Neural crest cell (in vitro differentiated cells): Measurements from ENCODE around the gene ZMIZ1. TPM values are rescaled to one million over a fixed set of nuclear protein-coding genes. Genes with fewer than 3 reads are reported as not detected.

Source experiments
- DNase-seq: peaks from one replicate; pipeline ENCODE4 v3.0.0; 2021; ENCODE audit warnings: low read depth, mixed read lengths, low spot score
- H3K27ac Mint-ChIP-seq: one replicate; pipeline ENCODE4 v1.8.0; 2021; ENCODE audit warnings: mild to moderate bottlenecking, mixed read lengths; ENCODE audit not compliant: unreplicated experiment
- H3K27me3 Mint-ChIP-seq: 2 replicates; pipeline ENCODE4 v1.8.0; 2021; ENCODE audit warnings: low read depth, mild to moderate bottlenecking, mixed read lengths
- H3K36me3 Mint-ChIP-seq: 2 replicates; pipeline ENCODE4 v1.8.0; 2021; ENCODE audit warnings: low read depth, mild to moderate bottlenecking, mixed read lengths
- H3K4me1 Mint-ChIP-seq: 2 replicates; pipeline ENCODE4 v1.8.0; 2021; ENCODE audit warnings: mixed read lengths
- H3K4me3 Mint-ChIP-seq: one replicate; pipeline ENCODE4 v1.8.0; 2021; ENCODE audit warnings: mild to moderate bottlenecking, mixed read lengths
- H3K9me3 Mint-ChIP-seq: 2 replicates; pipeline ENCODE4 v1.8.0; 2021; ENCODE audit warnings: mixed read lengths
- CTCF ChIP-seq: fragments of 200-600 bp; sonication (generic); conservative IDR thresholded peaks from 2 replicates; pipeline ENCODE4 v1.5.0; 2021; ENCODE audit warnings: antibody characterized with exemption, mild to moderate bottlenecking
- total RNA-seq: library from RNA; stranded (reverse); gene quantifications from 2 replicates; pipeline ENCODE4 v1.2.1, GENCODE V29; 2021

ZMIZ1 gene
- total RNA-seq, 1 donor from 2014 or later = 92.0 TPM

GRCh38 chr10:79105150-79105739 lies 36.5 kb downstream of the ZMIZ1 start:
- Mint-ChIP-seq H3K4me1 (peaks cover 64% of the 10 kb centered on the region), H3K27ac (peak overlapping the region; percentile 19), H3K27me3 (no peaks in the 10 kb centered on the region), H3K36me3 (no peaks in the 10 kb centered on the region), H3K4me3 (no peak overlapping the region), H3K9me3 (no peaks in the 10 kb centered on the region)
- no peak for TF ChIP-seq CTCF
- DNase-seq = no peak

- H3K9me3 Mint-ChIP-seq = no peaks in the 10 kb centered on the region
- no peak for DNase-seq
- H3K27me3 Mint-ChIP-seq = no peaks in the 10 kb centered on the region
- H3K36me3 Mint-ChIP-seq = no peaks in the 10 kb centered on the region
- no peak overlapping the region for H3K4me3 Mint-ChIP-seq
- no peak overlapping the region for H3K27ac Mint-ChIP-seq
- H3K4me1 Mint-ChIP-seq = peaks cover 58% of the 10 kb centered on the region
- no peak for TF ChIP-seq CTCF
Observed at GRCh38 chr10:79105818-79106217, 37.1 kb downstream of the ZMIZ1 start.

- TF ChIP-seq CTCF = no peak
- Mint-ChIP-seq H3K4me3 (no peak overlapping the region), H3K4me1 (peaks cover 52% of the 10 kb centered on the region), H3K36me3 (no peaks in the 10 kb centered on the region), H3K9me3 (no peaks in the 10 kb centered on the region), H3K27me3 (no peaks in the 10 kb centered on the region), H3K27ac (peak overlapping the region; percentile 19)
- no peak for DNase-seq
Observed at GRCh38 chr10:79106256-79107050, 37.7 kb downstream of the ZMIZ1 start.

- Mint-ChIP-seq H3K27ac (peak overlapping the region; percentile 65), H3K4me1 (peaks cover 49% of the 10 kb centered on the region)
Observed at GRCh38 chr10:79107736-79108264, 39.0 kb downstream of the ZMIZ1 start.

GRCh38 chr10:79108728-79109127 lies 40.0 kb downstream of the ZMIZ1 start:
- Mint-ChIP-seq H3K36me3 (no peaks in the 10 kb centered on the region), H3K9me3 (no peaks in the 10 kb centered on the region), H3K4me1 (peaks cover 55% of the 10 kb centered on the region), H3K27ac (no peak overlapping the region), H3K4me3 (no peak overlapping the region), H3K27me3 (no peaks in the 10 kb centered on the region)
- TF ChIP-seq CTCF = no peak
- DNase-seq = no peak

More at GRCh38 chr10:79107736-79108264, 39.0 kb downstream of the ZMIZ1 start:
- Mint-ChIP-seq H3K9me3 (no peaks in the 10 kb centered on the region), H3K27me3 (no peaks in the 10 kb centered on the region), H3K4me3 (no peak overlapping the region), H3K36me3 (no peaks in the 10 kb centered on the region)
- DNase-seq = no peak
- TF ChIP-seq CTCF = no peak
